HG02571 (cell line): ENCODE data around the gene FGB.
"Not testable (repeated sequence)": the region's sequence is repeated elsewhere in the genome, so short reads cannot be mapped to it uniquely, and the experiment has no call there.

Experiments
- ATAC-seq: cut with Tn5 transposase; IDR thresholded peaks from one replicate; pipeline ENCODE4 v1.9.1; 2021; ENCODE audit warnings: mild to moderate bottlenecking, moderate library complexity; ENCODE audit not compliant: unreplicated experiment

Gene FGB

GRCh38 chr4:154594343-154594742, 31.5 kb downstream of the FGB start:
- not testable (repeated sequence) for ATAC-seq

DNA sequence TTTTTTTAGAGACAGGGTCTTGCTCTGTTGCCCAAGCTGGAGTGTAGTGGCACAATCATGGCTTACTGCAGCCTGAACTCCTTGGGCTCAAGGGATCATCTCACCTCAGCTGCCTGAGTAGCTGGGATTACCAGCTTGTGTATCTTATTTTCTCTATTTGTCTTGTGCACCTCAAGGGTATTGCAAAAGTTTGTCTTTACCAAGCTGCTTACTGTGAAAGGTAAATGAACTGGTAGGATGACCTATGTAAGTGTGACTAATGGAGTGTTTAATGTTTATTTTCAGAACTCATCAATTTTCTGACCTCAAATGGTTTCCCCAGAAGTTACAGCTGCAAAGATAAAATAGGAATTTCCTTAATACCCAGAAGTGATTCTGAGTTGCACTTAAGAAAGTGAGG, 33.0 kb downstream of the FGB start:
- no peak for ATAC-seq

DNA sequence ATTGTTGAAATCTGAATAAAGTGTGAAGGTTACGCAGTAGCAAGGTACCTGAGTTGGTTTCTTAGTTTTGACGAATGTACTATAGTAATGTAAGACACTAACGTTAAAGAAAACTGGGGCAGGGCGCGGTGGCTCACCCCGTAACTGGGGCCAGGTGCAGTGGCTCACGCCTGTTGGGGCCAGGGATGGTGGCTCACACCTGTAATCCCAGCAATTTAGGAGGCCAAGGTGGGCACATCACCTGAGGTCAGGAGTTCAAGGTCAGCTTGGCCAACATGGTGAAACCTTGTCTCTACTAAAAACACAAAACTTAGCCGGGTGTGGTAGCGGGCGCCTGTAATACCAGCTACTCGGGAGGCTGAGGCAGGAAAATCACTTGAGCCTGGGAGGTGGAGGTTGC, 34.5 kb downstream of the FGB start:
- ATAC-seq = not testable (repeated sequence)

DNA sequence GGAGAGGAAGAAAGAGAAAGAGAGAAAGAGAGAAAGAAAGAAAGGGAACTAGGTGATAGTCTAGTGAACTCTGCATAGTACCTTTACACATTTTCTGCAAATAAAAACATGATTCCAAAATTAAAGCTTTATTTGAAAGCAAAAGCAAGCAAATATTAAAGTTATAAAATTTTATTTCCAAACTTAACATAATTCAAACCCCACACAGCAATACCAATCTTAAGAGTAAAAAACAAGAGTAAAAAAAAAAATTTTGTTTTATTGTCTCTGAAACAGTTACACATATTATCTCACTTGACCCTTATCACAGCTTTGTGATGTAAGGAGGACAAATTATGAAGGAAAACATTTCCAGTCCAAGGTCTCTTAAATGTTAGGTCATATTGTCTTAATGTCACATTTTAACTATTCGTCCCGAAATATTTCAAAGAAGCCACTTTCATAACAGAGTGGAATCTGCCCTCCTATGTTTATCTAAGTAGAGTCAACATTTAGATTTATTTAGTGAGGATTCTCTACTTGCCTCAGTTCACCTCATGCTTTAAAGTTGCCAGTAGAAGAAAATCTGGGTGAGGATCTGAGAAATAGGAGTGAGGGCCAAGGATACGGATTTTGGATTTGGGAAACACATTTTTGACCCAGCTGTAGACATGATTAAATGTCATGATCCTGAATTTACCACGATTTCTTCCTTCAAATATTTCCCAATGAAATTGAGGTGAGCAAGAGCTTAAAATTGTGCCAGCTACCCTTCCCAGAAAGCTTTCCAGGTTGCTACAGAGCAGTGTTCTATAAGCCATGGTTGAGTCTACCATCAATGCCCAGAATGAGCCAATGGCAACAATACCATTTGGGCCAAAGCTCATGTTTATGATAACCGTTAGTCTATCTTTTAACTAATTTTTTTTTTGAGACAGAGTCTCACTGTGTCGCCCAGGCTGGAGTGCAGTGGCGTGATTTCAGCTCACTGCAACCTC, 35.3 kb downstream of the FGB start:
- no peak for ATAC-seq

GRCh38 chr4:154602404-154603020, 39.7 kb downstream of the FGB start:
- no peak for ATAC-seq

DNA sequence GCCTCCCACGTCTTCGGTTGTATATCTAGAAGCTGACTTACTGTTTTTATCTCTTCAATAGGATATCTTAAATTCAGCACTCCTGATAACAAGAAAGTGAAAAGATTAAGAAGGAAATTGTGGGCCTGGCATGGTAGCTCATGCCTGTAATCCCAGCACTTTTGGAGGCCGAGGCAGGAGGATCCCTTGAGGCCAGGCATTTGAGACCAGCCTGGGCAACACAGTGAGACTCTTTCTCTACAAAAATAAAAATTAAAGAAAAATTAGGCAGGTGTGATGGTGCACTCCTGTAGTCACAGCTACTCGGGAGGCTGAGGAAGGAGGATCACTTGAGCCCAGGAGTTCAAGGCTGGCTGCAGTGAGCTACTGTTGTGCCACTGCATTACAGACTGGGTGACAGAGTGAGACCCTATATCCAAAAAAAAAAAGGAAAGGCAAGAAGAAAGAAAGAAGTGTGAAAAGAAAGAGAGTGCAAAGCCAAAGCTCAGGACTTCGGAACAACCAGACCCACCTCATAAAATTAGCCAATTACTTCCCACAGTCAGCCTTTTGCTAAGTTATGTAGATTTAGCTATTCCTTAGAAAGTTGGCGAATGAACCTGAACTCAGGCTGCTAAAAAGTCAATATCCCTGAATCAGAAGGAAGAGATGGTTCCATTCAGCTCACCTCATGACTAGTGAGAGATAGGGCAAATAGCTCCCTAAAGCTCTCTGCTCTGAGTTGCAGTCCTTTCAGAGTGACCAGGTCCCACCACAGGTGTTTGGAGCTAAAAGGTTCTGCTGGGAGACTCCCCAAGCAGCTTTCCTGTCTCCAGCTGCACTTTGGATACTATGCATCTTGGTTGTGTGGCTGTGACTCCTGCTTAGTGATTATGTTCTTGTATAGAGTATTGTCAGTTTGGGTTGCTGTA, 40.5 kb downstream of the FGB start:
- no peak for ATAC-seq

- no peak for ATAC-seq
These were observed 41.9 kb downstream of the FGB start for GRCh38 chr4:154604696-154605200.

DNA sequence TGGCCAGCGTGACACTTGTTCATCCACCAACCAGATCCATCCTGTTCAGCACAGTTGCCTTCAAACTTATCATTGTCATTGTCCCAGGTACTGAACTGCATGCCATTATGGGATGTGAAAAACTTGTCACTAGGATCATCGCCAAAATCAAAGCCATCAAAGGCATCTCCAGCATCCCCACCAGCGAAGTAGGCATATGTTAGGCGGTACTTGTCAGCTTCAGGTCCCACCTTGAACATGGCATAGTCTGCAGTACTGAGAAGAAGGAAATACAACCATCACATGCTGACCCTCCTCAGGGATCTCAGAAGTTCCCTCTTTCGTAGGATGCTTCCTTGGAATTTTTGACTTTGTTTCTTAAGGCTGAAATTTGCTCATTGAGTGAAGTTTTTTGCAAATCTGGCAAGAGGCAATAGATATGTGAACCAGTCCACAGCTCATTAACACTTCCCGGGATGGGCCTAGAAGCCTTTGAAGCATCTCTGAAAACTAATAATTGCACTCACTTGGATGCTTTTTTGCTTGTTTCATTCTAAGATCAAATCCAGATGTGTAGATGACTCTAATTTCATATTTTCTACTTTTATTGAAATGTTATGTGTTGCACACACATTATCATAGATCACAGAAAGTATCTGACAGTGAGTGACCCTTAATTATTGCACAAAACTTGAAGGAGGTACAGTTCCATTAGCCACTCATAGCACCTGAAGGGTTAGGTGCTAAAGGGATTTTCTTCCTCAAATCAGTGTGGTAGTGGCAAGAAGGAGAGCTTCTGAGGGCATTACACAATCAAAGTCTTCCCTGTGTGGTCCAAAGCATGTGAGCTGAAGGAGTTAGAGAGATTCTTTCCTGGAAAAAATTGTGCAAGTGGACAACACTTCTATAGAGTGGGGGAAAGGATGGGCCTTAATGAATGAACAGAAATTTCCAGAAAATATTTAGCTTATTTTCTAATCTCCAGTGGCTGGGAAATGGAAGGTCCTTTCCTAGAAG, 44.2 kb downstream of the FGB start:
- no peak for ATAC-seq

GRCh38 chr4:154608361-154609252, 45.8 kb downstream of the FGB start:
- no peak for ATAC-seq

DNA sequence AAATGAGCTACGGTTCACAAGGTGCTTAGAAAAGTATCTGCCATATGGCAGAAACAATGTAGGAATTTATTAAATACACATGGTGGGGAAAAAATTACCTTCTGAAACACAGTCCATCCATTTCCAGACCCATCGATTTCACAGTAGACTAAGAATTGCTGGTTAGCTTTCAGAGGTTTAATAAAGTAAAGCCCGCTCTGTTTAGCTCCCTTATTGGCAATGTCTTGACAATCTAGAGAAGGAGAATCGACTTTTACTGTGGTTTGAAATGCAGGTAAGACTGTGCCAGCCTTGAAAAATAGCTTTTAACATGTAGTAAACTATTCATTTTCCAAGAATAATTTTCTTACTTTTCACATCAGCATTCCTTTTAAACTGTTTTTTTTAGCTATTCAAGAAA, 46.7 kb downstream of the FGB start:
- ATAC-seq = no peak

DNA sequence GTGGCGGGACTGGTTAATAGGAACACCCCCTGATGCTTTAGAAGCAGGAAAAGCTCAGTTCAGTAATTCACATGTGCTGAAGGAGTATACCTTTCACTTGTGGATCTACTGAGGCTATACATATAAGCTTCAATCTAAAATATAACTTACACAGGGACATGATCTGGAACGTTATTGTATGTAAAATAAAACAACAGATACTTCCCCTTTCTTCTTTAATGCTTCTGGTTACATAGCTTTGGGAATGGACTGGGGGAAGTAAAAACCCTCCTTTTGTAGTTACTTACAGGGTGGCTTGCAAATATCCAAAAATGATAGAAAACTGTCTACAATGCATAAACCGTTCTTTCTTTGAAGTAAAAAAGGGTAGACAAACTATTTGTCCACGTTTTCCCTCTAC, 47.8 kb downstream of the FGB start:
- ATAC-seq = no peak

GRCh38 chr4:154611833-154612232, 49.0 kb downstream of the FGB start:
- no peak for ATAC-seq

DNA sequence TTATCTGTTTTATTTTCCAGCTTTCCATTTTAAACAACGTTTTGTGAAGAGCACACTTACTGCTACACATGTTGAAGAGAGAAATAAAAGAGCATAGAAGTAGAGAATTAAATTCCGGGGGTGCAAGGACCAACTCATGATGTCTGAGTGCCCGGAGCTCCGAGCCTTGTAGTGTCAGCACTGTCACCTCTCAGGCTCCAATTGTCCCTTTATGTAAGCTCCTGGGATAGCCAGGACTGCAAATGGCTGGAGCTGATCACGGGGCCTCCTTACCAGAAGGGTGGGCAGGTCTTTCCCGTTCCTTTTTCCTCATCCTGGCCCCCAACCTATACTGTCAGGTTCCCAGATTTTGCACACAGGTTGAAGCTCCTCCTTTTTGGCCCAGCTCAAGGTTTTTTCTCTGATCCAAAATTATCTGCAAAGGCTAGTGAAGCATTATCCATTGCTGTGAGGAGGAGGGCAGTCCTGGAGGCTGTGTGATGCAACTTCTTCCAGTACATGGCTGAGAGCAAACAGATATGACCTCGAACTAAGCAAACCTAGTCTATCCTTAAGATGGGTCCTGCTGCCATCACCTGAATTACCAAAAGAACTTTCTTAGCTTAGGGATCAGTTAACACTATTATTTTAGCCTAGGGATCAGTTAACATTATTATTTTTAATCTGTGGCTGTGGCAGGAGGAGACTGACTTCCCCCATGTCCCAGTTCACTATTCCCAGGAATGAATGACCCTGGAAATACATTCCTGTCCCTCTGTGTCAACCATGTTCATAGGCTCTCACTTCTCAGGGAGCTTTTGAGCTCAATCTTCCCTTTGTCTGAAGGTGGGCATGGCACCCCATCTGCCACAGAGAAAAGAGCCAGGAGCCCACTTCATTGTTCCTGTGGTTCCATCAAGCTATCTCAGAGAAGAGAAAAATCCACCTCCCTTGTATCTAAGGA, 49.9 kb downstream of the FGB start, which contains the start of gene FGG:
FGG (minus strand) TSS at position 185 of the 943 bp plus-strand sequence; CDS start at position 138, 47 bp downstream.
- no peak for ATAC-seq

DNA sequence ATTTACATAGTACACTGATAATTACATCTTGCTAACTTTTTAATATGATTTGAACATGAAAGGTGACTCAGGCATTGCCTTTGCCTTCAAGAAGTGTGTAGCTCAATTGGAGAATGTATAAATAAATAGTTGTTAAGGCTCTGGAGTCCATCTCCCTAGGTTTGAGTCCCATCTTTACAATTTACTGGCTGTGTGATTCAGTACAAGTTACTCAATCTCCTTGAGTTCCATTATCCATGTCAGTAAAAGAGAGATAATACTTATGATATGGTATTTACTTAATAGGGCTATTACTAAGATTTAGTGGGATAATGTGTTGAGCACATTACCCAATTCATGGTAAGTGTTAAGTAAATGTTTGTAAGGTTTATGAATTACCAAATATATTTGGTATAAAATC, 51.5 kb downstream of the FGB start:
- ATAC-seq = no peak

- ATAC-seq = no peak
These were observed 52.4 kb downstream of the FGB start for GRCh38 chr4:154615211-154615610.

DNA sequence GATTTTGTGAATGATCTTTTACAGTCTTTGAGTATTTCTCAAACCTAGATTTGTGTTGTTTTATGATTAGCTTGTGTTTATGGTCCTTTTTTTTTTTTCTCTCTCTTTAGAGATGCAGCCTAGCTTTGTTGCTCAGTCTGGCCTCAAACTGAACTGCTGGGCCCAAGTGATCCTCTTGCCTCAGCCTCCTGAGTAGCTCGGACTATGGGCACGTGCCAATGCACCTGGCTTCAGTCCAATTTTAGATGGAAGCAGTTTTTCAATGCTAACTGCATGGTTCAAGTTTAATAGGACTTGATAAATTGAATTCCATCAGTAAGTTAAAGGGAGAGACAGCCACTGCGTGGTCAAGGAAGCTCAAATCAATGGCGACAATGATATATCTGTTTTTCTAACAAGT, 53.5 kb downstream of the FGB start:
- ATAC-seq = no peak

DNA sequence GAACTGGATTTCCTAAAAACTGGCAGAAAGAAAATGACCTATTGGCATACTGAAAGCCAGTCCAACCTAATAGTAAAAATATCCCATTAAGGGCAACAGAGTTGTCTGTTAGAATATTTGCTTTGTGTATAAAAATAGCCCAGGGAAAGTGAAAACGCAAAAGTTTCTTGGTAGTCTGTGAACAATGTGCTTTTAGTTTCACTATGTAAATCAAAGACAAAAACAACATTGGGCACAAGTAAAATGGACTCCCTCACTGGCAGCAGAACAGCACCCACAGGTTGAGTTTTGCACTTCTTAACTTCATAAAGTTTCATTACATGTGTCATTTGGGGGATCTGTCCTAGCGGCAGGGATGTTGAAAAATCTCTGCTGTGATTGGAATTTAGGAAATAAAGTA, 53.9 kb downstream of the FGB start:
- peak; percentile 97 for ATAC-seq
